Measurements from ENCODE around the gene ZNRF1. TPM values are rescaled to one million over a fixed set of nuclear protein-coding genes. Genes with fewer than 3 reads are reported as not detected.

The ZNRF1 gene
- total and polyA plus RNA-seq, 2 of the 13 experiments (the other 11 are each of a cell fraction or from before 2014, with no cell fraction given) = 43.9 to 58.7 TPM

- TF ChIP-seq CBX2 (IDR thresholded peaks at IDR 0.05; ENCODE audit: low read depth, low read length) (no peak), CBX2 (CRISPR knock-in tag; IDR thresholded peaks at IDR 0.05; ENCODE audit: low read depth) (no peak), RERE (CRISPR knock-in tag; IDR thresholded peaks at IDR 0.05; ENCODE audit: low read depth) (no peak), ZNF333 (CRISPR knock-in tag; IDR thresholded peaks at IDR 0.05; ENCODE audit: borderline replicate concordance) (no peak), GZF1 (CRISPR knock-in tag; IDR thresholded peaks at IDR 0.05) (no peak), ASH2L (IDR thresholded peaks at IDR 0.05; ENCODE audit: insufficient read length, low read depth, low read length) (peak; percentile 70), DNMT1 (CRISPR knock-in tag; IDR thresholded peaks at IDR 0.05) (no peak), ZKSCAN1 (IDR thresholded peaks at IDR 0.05; ENCODE audit: low read length) (no peak), SMARCC2 (IDR thresholded peaks at IDR 0.05) (no peak), ZNF607 (CRISPR knock-in tag; IDR thresholded peaks at IDR 0.05; ENCODE audit: borderline replicate concordance) (no peak; the same call in 1 of the 2 replicates), ZNF644 (CRISPR knock-in tag; IDR thresholded peaks at IDR 0.05; ENCODE audit: low read depth) (no peak), ZNF431 (CRISPR knock-in tag; IDR thresholded peaks at IDR 0.05; ENCODE audit: borderline replicate concordance, low read depth) (no peak), MATR3 (CRISPR knock-in tag; IDR thresholded peaks at IDR 0.05) (no peak), IRX3 (CRISPR knock-in tag; IDR thresholded peaks at IDR 0.05; ENCODE audit: borderline replicate concordance, low read depth) (no peak), ZBTB14 (CRISPR knock-in tag; IDR thresholded peaks at IDR 0.05) (no peak)
- TF ChIP-seq, protein P1, sequence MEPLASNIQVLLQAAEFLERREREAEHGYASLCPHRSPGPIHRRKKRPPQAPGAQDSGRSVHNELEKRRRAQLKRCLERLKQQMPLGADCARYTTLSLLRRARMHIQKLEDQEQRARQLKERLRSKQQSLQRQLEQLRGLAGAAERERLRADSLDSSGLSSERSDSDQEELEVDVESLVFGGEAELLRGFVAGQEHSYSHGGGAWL (CRISPR knock-in tag; IDR thresholded peaks at IDR 0.05) = peak; percentile 22; the same call in 1 of the 2 replicates
- TF ChIP-seq, protein P2, sequence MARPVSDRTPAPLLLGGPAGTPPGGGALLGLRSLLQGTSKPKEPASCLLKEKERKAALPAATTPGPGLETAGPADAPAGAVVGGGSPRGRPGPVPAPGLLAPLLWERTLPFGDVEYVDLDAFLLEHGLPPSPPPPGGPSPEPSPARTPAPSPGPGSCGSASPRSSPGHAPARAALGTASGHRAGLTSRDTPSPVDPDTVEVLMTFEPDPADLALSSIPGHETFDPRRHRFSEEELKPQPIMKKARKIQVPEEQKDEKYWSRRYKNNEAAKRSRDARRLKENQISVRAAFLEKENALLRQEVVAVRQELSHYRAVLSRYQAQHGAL (CRISPR knock-in tag; IDR thresholded peaks at IDR 0.05; ENCODE audit: not compliant biosample characterization) = no peak
- TF ChIP-seq, protein P3, sequence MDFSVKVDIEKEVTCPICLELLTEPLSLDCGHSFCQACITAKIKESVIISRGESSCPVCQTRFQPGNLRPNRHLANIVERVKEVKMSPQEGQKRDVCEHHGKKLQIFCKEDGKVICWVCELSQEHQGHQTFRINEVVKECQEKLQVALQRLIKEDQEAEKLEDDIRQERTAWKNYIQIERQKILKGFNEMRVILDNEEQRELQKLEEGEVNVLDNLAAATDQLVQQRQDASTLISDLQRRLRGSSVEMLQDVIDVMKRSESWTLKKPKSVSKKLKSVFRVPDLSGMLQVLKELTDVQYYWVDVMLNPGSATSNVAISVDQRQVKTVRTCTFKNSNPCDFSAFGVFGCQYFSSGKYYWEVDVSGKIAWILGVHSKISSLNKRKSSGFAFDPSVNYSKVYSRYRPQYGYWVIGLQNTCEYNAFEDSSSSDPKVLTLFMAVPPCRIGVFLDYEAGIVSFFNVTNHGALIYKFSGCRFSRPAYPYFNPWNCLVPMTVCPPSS (IDR thresholded peaks at IDR 0.05) = no peak
These were observed at the start of gene ZNRF1 (continued) for GRCh38 chr16:74998481-74999218.

All from HepG2 (cell line).